GM18502 (cell line): ENCODE results near the gene OR4D5.
A peak's percentile ranks its signal among the peaks of the same experiment; 100 is the strongest.

Experiments
- ATAC-seq: cut with Tn5 transposase; IDR thresholded peaks from one replicate; pipeline ENCODE4 v1.9.1; 2021; ENCODE audit warnings: mild to moderate bottlenecking; ENCODE audit not compliant: unreplicated experiment, poor library complexity

Gene OR4D5

GRCh38 chr11:123939317-123939716, at the start of gene OR4D5:
OR4D5 (plus strand) TSS chr11:123939617; CDS start chr11:123939617, 0 bp downstream.
- ATAC-seq = no peak

GRCh38 chr11:123892031-123892430, 47.4 kb upstream of the OR4D5 start:
- ATAC-seq = no peak

DNA sequence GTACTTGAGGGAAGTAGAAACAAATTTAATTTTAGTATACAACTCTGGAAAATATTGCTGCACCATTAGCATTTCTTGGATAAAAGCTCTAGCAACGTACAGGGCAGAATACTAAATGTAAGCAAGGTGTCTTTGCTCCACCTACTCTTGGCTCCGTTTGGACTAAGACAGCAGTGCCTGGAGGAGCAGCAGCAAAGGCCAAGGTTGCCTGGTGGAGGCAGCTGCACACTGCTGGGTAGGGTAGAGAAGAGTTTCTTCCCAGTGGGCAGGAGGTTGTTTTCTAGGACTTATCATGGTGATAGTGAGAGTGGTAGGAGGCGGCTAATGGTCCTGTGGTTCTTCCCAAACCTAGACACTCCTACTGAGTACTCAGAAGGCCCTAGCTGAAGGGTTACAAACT, 39.6 kb upstream of the OR4D5 start:
- no peak for ATAC-seq

GRCh38 chr11:123901867-123902266, 37.5 kb upstream of the OR4D5 start, which contains the start of gene OR8D4:
OR8D4 (plus strand) TSS chr11:123902167; CDS start chr11:123906432, 4,265 bp downstream.
- no peak for ATAC-seq

GRCh38 chr11:123903932-123904331, 35.5 kb upstream of the OR4D5 start:
- peak; percentile 91 for ATAC-seq

DNA sequence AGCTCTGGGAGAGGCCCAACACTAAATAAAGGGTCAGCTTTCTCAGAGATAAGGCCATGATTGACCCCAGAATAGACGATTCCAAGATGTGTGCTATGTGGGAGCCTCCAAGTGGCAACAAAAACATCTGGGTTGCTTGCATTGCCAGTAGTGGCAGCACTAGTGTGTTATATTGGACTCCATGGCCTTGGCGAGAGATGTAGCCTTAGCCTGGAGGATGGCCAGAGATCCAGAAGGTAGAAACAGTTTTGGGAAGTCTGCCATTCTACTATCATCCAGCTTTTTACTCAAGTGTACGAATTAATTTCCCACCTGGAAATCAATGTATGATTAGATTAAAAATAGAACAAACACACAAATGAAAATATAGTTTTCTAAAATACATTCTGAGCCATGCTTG, 34.5 kb upstream of the OR4D5 start:
- ATAC-seq = no peak

DNA sequence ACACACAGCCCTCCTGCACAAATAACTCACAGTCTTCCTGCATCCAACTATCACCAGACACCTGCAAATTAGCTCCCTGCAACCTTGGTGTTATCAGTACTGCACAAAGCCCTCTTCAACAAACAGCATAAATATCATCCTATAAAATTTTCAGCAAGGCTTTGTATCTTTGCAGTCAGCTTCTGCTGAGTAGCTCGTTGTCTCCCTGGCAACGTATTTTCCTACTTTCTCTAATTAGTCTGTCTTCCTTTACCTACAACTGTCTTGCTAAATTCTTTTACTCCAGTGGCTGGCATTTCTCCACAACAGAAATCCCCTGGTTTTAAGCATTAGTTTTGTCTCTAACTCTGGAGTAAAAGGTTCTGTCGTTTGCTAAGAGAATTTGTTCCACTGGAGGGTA, 33.6 kb upstream of the OR4D5 start:
- ATAC-seq = no peak

- no peak for ATAC-seq
Measured at GRCh38 chr11:123920943-123921342, 18.5 kb upstream of the OR4D5 start.

- no peak for ATAC-seq
Measured at GRCh38 chr11:123924027-123924426, 15.4 kb upstream of the OR4D5 start.

GRCh38 chr11:123942413-123942812, 3.0 kb downstream of the OR4D5 start:
- no peak for ATAC-seq

- no peak for ATAC-seq
Measured at GRCh38 chr11:123943738-123944137, 4.3 kb downstream of the OR4D5 start, which contains the start of gene OR6T1. OR6T1 (minus strand) TSS chr11:123943838; CDS start chr11:123943838, 0 bp downstream.

GRCh38 chr11:123945132-123945531, 5.7 kb downstream of the OR4D5 start:
- ATAC-seq = no peak

DNA sequence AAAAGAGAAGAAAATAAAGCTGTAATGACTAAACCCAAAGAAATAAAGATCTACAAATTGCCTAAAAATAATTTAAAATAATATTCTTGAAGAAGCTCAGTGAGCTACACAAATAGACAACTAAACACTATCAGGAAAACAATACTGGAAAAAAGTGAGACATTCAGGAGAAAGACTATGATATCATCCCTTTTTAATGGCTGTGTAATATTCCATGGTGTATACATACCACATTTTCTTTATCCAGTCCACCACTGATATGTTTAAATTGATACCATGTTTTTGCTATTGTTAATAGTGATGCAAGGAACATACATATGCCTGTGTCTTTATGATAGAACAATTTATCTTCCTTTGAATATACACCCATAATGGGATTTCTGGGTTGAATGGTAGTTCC, 17.3 kb downstream of the OR4D5 start:
- no peak for ATAC-seq

GRCh38 chr11:123973816-123974215, 34.4 kb downstream of the OR4D5 start:
- no peak for ATAC-seq

GRCh38 chr11:123976770-123977560, 37.5 kb downstream of the OR4D5 start:
- no peak for ATAC-seq

DNA sequence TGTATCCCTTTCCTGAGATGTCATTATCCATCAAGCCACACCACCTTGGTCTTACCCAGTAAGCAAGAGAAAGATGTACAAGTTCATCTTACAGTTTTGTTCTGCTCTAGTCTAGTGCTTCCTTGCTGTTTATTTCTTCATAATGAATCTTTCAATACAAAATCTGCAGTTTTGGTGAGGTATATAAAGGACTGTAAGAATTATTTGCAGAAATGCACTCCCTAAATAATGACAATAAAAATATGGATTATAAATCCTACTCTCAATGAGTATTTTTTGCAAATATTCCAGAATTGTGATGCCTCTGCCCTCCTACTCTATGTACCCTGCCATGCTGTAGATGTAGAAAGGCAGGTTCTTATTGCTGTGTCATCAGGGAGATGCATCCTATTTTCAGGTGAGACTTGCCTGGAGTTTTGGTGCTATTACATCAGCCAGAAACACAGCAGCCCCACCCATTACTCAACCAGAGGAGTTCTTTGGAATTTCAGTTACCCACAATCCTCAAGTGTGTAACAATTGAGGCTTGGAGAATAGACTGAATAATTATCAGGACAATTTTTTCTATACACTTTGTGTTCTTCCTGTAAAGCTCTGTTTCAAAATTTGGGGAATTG, 38.4 kb downstream of the OR4D5 start, which contains the start of gene OR10S1:
Gene OR10S1 (minus strand): TSS at position 51 of the 617 bp plus-strand sequence. CDS start 117 bp downstream, outside the sequence.
- ATAC-seq = no peak

DNA sequence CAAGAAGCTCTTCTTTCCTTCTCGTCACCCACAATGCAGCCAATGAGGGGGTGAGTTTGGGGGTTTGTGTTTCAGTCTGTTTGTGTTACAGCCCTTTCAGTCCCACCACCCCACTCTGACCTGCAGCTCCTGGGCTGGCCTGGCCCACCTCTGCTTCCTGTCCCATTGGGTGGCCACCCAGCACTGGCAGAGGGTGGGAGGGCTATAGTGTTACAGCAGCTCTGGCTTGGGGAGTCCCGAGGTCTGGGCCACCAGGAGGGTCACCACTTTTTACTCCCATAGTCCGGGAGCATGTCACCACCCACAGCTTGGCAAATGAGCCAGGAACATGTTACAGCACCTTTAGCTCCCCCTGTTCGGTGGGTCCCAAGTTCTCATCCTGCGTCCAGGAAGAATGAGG, 39.9 kb downstream of the OR4D5 start:
- ATAC-seq = no peak
